Nephron progenitor cell (in vitro differentiated cells): ENCODE data around the gene YBX2.
A peak's percentile ranks its signal among the peaks of the same experiment; 100 is the strongest.
"Not testable (repeated sequence)": the region's sequence is repeated elsewhere in the genome, so short reads cannot be mapped to it uniquely, and the experiment has no call there.

ENCODE experiments used
- DNase-seq: peaks from one replicate; pipeline ENCODE4 v3.0.0; 2021
- H3K27ac Mint-ChIP-seq: 2 replicates; pipeline ENCODE4 v1.8.0; 2021; ENCODE audit warnings: mild to moderate bottlenecking, moderate library complexity, mixed read lengths
- H3K27me3 Mint-ChIP-seq: 2 replicates; pipeline ENCODE4 v1.8.0; 2021; ENCODE audit warnings: mild to moderate bottlenecking, low read depth, mixed read lengths; ENCODE audit not compliant: poor library complexity
- H3K36me3 Mint-ChIP-seq: 2 replicates; pipeline ENCODE4 v1.8.0; 2021; ENCODE audit warnings: low read depth, mixed read lengths
- H3K4me1 Mint-ChIP-seq: 2 replicates; pipeline ENCODE4 v1.8.0; 2021; ENCODE audit warnings: mixed read lengths
- H3K4me3 Mint-ChIP-seq: 2 replicates; pipeline ENCODE4 v1.8.0; 2021; ENCODE audit warnings: mild to moderate bottlenecking, moderate library complexity, mixed read lengths
- H3K9me3 Mint-ChIP-seq: 2 replicates; pipeline ENCODE4 v1.8.0; 2021; ENCODE audit warnings: mild to moderate bottlenecking, moderate library complexity, mixed read lengths
- TF ChIP-seq, protein P1 (sequence below): fragments of 200-600 bp; sonication (generic); IDR thresholded peaks from 2 replicates; pipeline ENCODE4 v1.5.0; 2021; ENCODE audit warnings: antibody characterized with exemption

YBX2 gene

GRCh38 chr17:7334938-7335538 is 40.6 kb upstream of the YBX2 start:
- H3K36me3 Mint-ChIP-seq: no peaks in the 10 kb centered on the region
- H3K27ac Mint-ChIP-seq: peak overlapping the region; percentile 90
- no peak overlapping the region for H3K4me3 Mint-ChIP-seq
- H3K4me1 Mint-ChIP-seq: peaks cover 57% of the 10 kb centered on the region
- H3K27me3 Mint-ChIP-seq: peaks cover 4% of the 10 kb centered on the region
- DNase-seq: no peak
- H3K9me3 Mint-ChIP-seq: no peaks in the 10 kb centered on the region
- TF ChIP-seq, protein P1, sequence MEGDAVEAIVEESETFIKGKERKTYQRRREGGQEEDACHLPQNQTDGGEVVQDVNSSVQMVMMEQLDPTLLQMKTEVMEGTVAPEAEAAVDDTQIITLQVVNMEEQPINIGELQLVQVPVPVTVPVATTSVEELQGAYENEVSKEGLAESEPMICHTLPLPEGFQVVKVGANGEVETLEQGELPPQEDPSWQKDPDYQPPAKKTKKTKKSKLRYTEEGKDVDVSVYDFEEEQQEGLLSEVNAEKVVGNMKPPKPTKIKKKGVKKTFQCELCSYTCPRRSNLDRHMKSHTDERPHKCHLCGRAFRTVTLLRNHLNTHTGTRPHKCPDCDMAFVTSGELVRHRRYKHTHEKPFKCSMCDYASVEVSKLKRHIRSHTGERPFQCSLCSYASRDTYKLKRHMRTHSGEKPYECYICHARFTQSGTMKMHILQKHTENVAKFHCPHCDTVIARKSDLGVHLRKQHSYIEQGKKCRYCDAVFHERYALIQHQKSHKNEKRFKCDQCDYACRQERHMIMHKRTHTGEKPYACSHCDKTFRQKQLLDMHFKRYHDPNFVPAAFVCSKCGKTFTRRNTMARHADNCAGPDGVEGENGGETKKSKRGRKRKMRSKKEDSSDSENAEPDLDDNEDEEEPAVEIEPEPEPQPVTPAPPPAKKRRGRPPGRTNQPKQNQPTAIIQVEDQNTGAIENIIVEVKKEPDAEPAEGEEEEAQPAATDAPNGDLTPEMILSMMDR: no peak

DNA sequence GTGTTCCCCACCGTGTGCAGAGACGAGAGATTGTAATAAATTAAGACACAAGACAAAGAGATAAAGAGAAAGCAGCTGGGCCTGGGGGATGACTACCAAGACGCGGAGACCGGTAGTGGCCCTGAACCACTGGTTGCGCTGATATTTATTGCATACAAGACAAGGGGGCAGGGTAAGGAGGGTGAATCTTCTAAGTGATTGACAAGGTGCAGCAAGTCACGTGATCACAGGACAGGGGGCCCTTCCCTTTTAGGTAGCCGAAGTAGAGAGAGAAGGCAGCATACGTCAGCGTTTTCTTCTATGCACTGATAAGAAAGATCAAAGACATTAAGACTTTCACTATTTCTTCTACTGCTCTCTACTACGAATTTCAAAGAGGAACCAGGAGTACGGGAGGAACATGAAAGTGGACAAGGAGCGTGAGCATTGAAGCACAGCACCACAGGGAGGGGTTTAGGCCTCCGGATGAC is 38.2 kb upstream of the YBX2 start:
- H3K36me3 Mint-ChIP-seq, H3K27me3 Mint-ChIP-seq, DNase-seq, H3K9me3 Mint-ChIP-seq: not testable (repeated sequence)
- Mint-ChIP-seq H3K4me1 (peaks cover 66% of the 10 kb centered on the region), H3K4me3 (peak overlapping the region; percentile 59), H3K27ac (peak overlapping the region; percentile 44)

GRCh38 chr17:7332111-7332510 is 37.7 kb upstream of the YBX2 start:
- Mint-ChIP-seq H3K4me3 (peak overlapping the region; percentile 59), H3K27ac (peak overlapping the region; percentile 16), H3K9me3 (no peaks in the 10 kb centered on the region), H3K36me3 (no peaks in the 10 kb centered on the region), H3K27me3 (peaks cover 4% of the 10 kb centered on the region), H3K4me1 (peaks cover 64% of the 10 kb centered on the region)
- DNase-seq: no peak
- TF ChIP-seq, protein P1: no peak

GRCh38 chr17:7330638-7331015 is 36.2 kb upstream of the YBX2 start:
- peaks cover 52% of the 10 kb centered on the region for H3K4me1 Mint-ChIP-seq
- no peaks in the 10 kb centered on the region for H3K9me3 Mint-ChIP-seq
- no peak for DNase-seq
- H3K36me3 Mint-ChIP-seq: no peaks in the 10 kb centered on the region
- H3K27me3 Mint-ChIP-seq: peaks cover 4% of the 10 kb centered on the region
- peak overlapping the region; percentile 71 for H3K27ac Mint-ChIP-seq
- peak overlapping the region; percentile 99 for H3K4me3 Mint-ChIP-seq
- TF ChIP-seq, protein P1: no peak

DNA sequence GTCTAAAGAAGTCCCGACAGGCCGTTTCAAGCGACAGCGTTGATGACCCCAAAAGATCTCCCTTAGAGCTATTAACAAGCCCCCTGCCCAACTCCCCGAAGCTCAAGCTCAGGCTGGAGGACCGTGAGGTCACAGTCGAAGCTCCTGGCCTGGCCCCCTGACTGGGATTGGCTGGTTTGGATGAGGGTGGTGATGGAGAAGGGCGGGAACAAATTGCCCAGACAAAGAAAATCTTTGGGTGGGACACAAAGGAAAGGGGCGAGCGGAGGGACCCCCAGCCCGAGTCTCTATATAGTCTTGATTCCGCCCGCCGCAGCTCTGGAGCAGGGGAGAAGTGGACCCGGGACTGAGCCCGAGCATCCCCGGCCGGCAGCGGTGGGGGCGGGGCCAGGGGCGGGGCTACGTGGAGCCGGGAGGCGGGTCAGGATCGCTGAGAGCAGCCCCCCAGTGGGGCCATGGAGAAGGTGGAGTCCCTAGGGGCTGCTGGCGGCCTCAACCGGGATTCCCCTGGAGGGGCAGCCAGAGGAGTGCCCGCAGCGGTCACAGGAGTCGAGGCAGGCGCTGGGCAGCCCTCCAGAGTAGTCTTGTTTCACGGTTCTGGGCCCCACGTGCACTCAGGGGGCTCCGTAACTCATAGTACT is 35.7 kb upstream of the YBX2 start:
- Mint-ChIP-seq H3K4me3 (peak overlapping the region; percentile 99), H3K9me3 (no peaks in the 10 kb centered on the region), H3K36me3 (no peaks in the 10 kb centered on the region), H3K27ac (peak overlapping the region; percentile 97), H3K27me3 (peaks cover 4% of the 10 kb centered on the region), H3K4me1 (peaks cover 47% of the 10 kb centered on the region)
- TF ChIP-seq, protein P1: no peak
- DNase-seq: peak; percentile 87

DNA sequence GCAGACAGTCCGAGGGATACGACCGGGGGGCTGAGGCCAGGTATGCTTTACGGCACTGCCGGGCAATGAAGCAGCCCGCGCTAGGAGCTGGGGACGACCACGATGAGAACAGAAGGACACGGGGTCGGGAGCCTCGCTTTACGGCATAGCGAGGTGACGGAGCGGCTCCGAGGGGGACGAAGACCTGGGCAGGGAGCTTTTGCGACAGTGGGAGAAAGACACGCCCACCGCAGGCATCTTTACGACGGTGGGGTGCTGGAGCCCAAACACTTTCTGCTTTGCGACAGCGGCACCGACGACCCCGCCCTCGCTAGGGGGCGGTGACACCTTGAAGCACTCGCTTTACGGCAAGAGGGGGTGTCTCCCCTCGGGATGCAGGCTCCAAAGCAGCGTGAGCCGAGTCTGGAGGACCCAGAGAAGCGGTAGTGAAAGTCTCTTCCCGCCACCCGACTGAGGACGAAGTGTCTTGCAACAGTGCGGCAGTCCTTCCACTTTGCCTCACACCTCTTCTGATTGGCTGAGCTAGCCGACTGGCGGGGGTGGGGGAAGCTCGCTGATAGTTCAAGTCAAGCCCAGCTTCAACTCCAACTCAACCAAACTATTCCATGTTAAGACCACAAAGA is 35.0 kb upstream of the YBX2 start:
- peak overlapping the region; percentile 99 for H3K4me3 Mint-ChIP-seq
- TF ChIP-seq, protein P1: no peak
- peak overlapping the region; percentile 97 for H3K27ac Mint-ChIP-seq
- peaks cover 4% of the 10 kb centered on the region for H3K27me3 Mint-ChIP-seq
- H3K9me3 Mint-ChIP-seq: no peaks in the 10 kb centered on the region
- peak; percentile 95 for DNase-seq
- peaks cover 47% of the 10 kb centered on the region for H3K4me1 Mint-ChIP-seq
- H3K36me3 Mint-ChIP-seq: no peaks in the 10 kb centered on the region
